HG02970 (cell line): Measurements from ENCODE around the gene CA12.

Experiments
- ATAC-seq: cut with Tn5 transposase; IDR thresholded peaks from one replicate; pipeline ENCODE4 v1.9.1; 2021; ENCODE audit warnings: mild to moderate bottlenecking, moderate library complexity, moderate number of reproducible peaks; ENCODE audit not compliant: unreplicated experiment, low FRiP score

The CA12 gene

DNA sequence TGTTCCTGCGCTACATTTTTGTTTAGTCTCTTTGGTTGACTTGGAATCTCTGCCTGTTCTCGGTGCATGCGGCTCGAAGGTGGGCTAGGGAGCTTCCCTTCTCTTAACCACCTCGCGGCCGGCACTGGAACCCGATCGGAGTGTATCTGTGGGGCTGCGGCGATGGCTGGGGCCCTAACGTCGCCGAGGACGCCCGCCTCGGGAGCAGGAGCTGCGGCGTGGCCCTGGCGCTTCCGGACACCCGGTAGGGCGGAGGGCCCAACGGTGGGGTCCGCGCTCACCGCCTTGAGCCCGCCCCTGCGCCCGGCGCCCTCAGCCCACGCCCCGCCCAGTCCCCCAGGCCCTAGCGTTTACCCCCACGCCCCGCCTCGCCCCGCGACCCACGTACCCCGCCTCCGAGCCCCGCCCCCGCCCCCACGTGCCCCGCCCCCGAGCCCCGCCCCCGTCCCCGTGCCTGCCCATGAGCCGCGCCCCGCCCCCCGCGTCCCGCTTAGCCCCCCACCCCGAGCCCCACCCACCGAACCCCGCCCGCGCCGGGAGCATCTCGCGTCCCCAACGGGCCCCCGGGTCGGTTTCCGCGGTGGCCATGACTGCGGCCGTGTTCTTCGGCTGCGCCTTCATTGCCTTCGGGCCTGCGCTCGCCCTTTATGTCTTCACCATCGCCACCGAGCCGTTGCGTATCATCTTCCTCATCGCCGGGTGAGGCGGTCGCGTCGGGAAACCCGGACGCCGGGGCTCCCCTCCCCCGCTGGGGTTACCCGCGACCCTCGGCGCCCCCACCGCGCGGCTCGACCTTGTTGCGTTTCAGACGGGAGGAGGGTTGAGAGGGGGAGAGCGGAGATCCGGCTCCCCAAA, 104.4 kb downstream of the CA12 start, which contains the start of gene APH1B:
APH1B (plus strand) TSS at position 568 of the 855 bp plus-strand sequence; CDS start at position 587, 19 bp downstream.
- peak; percentile 83 for ATAC-seq

DNA sequence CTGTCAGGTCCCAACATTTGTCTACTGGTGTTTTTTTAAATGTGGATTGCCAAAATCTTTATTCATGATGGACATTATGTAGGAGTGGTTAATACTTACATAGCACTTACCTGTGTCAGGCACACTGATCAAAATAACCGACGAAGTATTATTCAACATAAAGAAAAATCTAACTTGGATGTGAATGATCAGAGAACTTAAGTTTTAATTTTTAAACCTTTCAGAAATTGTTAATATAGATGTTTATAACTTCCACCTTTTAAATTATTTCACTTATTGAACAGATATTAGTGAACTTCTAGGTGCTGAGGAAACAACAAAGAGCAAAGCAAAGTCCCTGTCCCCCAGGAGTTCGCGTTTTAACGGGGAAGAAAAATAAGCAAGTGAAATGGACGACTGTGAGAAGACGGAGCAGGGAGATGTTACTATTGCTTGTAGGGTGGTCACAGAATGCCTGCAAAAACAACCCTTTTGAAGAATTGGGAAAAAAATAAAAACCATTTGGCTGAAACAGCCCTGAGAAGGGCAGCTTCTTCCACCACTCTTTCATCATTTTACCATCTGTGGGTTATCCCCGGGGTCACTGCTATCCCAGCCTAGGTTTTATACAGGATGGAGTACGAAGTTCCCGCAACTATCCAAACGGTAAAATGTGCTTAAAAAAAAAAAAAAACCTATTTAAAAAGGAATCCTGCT, 105.2 kb downstream of the CA12 start:
- ATAC-seq = no peak

DNA sequence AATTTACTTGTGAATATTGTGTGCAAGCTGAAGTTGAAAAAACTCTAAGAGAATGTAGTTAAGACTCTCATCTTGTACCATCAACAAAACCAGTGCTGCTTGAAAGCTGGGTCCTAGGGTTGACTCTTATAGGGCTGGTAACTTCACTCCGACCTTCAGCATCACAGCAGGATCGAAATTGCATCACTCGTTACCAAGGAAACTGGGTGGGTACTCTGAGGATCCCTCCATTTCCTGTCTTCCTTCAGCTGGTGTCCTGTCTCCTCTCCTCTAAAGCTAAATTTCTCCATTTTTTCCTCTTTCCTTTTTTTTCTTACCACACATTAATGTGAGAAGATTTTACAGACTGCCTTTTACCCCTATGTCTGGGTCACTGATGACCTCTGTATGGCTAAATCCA, 107.2 kb downstream of the CA12 start:
- ATAC-seq = no peak
